Measurements from ENCODE around the gene COL6A2.
"Not testable (repeated sequence)": the region's sequence is repeated elsewhere in the genome, so short reads cannot be mapped to it uniquely, and the experiment has no call there.

COL6A2 gene

DNA sequence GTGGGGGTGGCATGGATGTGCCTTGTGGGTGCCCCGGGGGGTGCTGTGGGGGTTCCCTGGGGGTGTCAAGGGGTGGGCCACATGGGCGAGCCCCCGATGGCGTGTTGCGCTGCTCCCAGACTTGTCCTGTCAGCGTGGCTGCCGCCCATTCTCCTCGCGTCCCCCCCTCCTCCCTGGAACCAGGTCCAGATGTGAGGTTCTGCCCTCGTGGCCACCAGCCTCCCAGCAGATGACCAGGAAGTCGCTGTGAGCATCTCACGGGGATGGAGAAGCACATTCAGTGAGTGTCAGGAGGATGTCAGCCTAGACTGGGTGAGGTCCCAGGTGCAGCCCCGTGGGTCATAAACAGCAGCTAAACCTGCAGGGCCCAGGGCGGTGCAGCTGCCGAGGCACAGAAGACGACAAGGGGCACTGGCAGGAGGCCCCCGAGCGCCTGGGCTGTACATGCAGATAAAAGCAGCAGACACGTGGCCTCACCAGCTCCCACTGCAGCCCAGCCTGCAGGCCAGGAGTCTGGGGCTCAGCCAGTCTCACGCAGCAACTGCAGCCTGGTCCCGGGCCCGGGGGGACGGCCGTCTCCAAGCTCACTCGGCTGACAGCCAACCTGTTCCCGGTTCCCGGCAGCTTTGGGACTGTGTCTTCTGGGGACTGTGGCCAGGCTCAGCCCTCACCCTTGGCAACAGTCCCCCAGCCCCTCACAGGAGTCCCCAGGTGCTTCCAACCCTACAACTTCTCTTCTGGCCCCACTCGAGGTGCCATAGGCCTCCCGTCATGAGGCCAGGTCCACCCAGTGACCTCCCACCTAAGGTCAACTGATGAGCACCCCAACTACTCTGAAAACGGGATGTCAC lies 17.5 kb upstream of the COL6A2 start:
- no peak for DNase-seq

GRCh38 chr21:46081022-46081861 lies 16.7 kb upstream of the COL6A2 start:
- DNase-seq: no peak

- DNase-seq: no peak
Measured at GRCh38 chr21:46081862-46082712, 15.8 kb upstream of the COL6A2 start.

- no peak for DNase-seq
Measured at GRCh38 chr21:46082713-46082962, 15.3 kb upstream of the COL6A2 start.

DNA sequence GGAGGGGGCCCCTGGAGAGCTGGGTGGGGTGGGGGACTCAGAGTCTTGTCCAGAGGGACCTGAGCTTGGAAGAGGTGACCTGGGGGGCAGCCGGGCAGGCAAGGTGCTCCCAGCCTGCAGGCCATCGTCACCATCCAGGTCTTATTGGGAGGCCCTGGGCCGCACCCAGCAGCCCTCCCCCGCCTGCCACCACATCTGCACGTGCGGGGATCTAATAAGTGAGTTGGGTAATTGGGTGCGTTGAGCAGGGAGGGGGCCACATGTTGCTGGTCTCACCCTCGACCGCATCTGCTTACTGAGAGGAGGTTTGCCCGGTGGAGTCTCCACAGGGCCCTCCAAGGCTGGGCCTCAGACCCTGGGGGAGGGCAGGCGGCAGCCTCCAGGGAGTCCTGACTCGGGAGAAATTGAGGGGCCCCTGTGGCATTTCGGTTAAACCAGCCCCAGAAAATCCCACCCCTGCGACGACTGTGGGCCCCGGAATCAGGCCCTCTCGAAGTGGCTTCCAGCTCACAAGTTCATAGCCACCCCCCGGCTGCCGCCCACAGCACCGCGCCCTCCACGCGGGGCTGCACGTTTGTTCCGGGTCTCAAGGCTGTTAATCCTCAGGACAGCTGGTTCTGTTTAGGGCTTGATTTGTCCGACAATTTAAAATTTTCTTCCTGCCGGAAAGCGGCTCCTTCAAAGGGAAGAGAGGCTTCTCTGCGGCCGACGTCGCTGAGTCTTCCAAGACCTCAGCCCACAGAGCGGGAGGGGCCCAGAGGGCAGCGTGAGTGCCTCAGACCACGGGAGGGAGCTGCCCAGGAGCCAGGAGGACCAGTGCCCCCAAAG lies 14.7 kb upstream of the COL6A2 start:
- no peak for DNase-seq

GRCh38 chr21:46083791-46084561 lies 13.9 kb upstream of the COL6A2 start:
- DNase-seq: no peak

DNA sequence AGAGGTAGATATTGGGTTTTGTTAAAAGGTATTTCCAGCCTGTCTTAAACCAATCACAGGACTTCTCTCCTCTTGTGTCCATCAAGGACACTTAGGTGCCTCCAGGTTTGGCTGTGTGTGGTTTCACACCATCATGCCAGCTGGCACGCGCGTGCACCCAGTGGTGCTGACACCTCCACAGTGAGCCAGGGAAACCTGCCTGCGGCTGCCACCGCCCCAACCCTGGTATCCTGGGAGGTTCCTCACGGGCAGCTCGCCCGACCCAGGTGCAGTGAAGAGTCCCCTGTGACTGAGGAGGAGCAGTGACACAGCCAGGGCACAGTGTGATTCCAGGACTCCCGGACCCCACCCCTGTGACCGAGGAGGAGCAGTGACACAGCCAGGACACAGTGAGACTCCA lies 13.2 kb upstream of the COL6A2 start:
- no peak for DNase-seq

DNA sequence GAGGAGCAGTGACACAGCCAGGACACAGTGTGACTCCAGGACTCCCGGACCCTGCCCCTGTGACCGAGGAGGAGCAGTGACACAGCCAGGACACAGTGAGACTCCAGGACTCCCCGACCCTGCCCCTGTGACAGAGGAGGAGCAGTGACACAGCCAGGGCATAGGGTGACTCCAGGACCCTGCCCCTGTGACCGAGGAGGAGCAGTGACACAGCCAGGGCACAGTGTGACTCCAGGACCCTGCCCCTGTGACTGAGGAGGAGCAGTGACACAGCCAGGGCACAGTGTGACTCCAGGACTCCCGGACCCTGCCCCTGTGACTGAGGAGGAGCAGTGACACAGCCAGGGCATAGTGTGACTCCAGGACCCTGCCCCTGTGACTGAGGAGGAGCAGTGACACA lies 12.7 kb upstream of the COL6A2 start:
- DNase-seq: not testable (repeated sequence)

DNA sequence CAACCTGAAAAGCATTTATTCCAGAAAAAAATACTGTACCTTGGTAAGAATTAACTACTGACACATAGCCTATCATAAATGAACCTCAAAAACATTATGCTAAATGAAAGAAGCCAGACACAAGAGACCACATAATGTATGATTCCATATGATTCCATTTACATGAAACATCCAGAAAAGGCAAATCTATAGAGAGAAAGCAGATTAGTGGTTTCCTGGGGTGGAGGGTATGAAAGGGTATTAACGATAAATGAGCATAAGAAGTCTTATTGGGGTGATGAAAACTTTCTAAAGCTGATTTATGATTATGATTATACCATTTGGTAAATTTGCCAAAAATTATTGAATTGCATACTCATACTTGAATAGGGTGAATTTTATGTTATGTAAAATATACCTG lies 10.3 kb upstream of the COL6A2 start:
- DNase-seq: no peak

- DNase-seq: no peak
Measured at GRCh38 chr21:46088189-46088588, 9.7 kb upstream of the COL6A2 start.

DNA sequence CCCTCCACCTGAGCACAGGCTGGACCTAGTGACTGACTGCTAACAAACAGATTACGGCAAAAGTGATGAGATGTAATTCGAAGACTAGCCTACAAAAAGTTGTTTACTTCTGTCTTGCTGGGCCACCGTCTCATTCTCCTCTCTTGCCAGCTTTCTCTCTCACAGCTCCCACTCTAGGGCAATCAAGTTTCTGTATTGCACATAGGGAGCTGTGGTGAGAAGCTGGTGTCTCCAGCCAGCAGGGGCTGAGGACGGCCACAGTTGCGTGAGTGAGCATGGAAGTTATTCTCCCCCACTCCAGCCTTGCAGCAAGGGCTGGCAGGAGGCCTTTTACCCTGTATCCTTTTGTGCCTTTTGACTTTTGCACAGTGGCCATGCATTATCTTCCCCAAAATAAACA lies 8.6 kb upstream of the COL6A2 start:
- DNase-seq: no peak

- no peak for DNase-seq
Measured at GRCh38 chr21:46091118-46091517, 6.8 kb upstream of the COL6A2 start.

DNA sequence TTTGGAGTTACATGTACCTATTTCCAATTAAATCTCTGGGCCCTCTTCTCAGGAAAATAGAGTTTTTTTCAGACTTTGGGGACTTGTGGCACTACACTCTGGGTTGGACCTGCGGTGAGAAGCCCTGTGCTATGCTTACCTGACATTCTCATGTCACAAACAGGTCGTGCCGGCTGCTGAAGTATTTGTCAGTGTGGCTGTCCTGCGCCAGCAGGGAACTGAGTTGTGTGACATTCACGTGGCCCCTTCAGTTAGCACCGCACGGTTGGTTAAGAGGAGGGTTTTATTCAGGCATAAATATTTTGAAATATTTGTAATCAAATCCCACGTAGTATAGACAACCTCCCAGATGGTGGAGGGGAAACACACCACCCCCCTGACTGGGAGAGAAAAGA lies 6.3 kb upstream of the COL6A2 start:
- DNase-seq: no peak

DNA sequence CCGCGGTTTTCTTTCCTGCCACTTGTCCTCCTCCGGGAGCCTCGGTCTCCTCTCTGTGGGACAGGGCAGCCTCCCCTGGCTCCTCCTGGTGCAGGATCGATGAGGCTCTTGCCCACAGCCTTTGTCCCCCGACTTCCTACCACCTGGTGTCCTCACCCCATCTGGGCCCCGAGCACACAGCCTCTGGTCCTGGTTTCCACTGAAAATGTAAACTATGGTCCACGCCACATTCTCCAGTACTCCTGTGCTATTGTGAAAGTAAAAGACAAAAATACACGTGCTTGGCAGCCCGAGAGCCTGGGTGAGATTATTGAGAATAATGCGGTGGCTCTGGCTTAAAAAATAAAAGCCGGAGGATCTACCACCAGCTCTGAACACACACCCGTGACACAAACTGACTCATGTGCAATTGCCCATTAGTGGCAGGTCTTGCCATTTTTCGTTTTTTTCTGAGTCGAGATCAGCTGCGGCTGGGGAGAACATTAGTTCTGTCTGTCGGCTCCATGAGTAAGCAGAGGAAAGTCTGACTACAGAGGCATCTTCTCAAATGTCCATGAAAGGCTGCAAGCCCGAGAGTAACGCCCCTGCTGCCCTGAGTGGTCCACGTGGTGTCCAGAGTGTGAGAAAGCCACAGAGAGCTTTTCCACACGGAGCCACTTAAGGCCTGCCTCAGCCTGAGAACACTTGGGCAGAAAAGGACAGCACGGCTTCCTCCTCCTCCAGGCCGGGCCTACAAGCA lies 5.7 kb upstream of the COL6A2 start:
- DNase-seq: no peak

GRCh38 chr21:46092811-46093667 lies 4.9 kb upstream of the COL6A2 start:
- DNase-seq: no peak

DNA sequence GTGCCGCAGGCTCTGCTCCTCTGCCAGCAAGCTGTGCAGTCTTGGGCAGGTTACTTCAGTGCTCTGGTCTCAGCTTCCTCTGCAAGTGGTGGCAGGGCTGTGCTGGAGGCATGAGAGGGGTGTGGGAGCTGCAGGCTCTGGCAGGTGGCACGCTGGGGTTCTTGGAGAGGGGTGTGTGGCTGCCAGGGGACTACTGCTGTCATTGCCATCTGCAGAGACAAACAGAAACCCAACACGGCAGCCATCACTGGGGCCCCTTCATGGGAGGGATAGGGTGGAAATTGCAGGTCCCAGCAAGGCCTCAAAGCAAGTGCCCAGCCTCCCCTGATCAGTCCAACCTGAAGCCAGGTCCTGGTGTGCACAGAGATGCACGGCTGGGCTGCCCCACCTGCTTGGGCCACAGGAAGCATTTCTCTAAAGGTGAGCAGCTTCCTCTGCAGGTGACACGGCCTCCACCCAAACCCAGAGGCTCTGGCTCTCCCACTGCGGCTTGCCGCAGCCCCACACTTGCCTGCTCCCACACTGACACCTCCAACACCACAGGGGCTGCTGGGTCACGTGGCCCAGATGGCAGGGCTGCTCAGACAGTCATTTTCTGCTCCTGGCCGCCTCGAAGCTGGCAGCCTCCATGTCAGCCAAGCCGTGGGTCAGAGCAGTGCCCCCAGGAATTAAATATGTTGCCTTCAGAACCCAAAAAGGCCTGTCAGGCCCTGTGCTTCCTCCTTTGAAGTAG lies 4.1 kb upstream of the COL6A2 start:
- DNase-seq: no peak

GRCh38 chr21:46094401-46095082 lies 3.4 kb upstream of the COL6A2 start:
- no peak for DNase-seq

DNA sequence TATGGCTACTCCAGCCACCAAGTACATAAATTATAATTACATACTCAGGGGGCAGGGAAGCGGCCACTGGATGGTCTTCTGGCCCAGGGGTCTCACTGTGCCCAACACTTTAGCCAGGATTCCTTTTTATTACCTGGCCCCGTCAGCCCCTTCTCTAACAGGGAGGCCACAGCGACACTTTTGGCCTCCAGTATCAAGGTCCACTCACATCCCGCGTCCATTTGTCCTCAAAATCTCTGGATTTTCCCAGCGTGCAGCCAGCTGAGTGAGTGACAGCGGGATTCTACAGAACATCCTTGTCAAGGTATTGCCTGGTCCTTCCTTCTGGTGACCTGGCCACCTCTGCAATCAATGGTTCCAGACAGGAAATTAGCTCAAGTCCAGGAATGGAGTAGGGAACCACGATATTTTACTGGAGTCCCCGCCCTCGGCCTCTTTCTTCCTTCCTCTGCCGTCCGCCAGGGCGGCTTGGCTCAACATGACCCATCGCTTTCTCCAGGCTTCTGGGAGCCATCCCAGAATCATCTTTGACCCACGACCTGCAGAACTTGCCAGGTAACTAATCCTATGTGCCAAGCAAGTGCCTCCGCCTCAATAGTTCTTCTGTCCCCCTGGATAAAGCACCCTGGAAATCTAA lies 2.7 kb upstream of the COL6A2 start:
- DNase-seq: no peak

Data from stimulated activated naive CD4-positive, alpha-beta T cell treated with Interleukin-2 at 50 U/mL for 16 hours (primary cell).